HG03025 (cell line): ENCODE results near the gene ACSM5.
"Not testable (repeated sequence)": the region's sequence is repeated elsewhere in the genome, so short reads cannot be mapped to it uniquely, and the experiment has no call there.

Experiments
- ATAC-seq: cut with Tn5 transposase; IDR thresholded peaks from one replicate; pipeline ENCODE4 v1.9.1; 2021; ENCODE audit warnings: mild to moderate bottlenecking, moderate library complexity; ENCODE audit not compliant: unreplicated experiment, low FRiP score

Gene ACSM5

GRCh38 chr16:20398603-20399002, 10.7 kb upstream of the ACSM5 start:
- ATAC-seq, result no peak

- no peak for ATAC-seq
Observed at GRCh38 chr16:20399185-20399584, 10.1 kb upstream of the ACSM5 start.

- no peak for ATAC-seq
Observed at GRCh38 chr16:20401066-20401465, 8.3 kb upstream of the ACSM5 start.

- no peak for ATAC-seq
Observed at GRCh38 chr16:20401475-20402016, 7.8 kb upstream of the ACSM5 start.

- ATAC-seq, result no peak
Observed at GRCh38 chr16:20402651-20403050, 6.7 kb upstream of the ACSM5 start.

- ATAC-seq, result no peak
Observed at GRCh38 chr16:20404637-20405036, 4.7 kb upstream of the ACSM5 start, which contains the start of gene PDILT. Gene PDILT (minus strand): TSS chr16:20404737. CDS start chr16:20399300, 5,437 bp downstream.

- no peak for ATAC-seq
Observed at GRCh38 chr16:20410121-20410723, 888 bp downstream of the ACSM5 start.

- no peak for ATAC-seq
Observed at GRCh38 chr16:20411055-20411454, 1.7 kb downstream of the ACSM5 start.

GRCh38 chr16:20415541-20415940, 6.2 kb downstream of the ACSM5 start:
- ATAC-seq, result no peak

GRCh38 chr16:20419093-20419492, 9.8 kb downstream of the ACSM5 start:
- ATAC-seq, result not testable (repeated sequence)

- not testable (repeated sequence) for ATAC-seq
Observed at GRCh38 chr16:20421748-20422147, 12.4 kb downstream of the ACSM5 start.

GRCh38 chr16:20423772-20424128, 14.4 kb downstream of the ACSM5 start:
- not testable (repeated sequence) for ATAC-seq

GRCh38 chr16:20424129-20424866, 15.0 kb downstream of the ACSM5 start:
- no peak for ATAC-seq

- ATAC-seq, result not testable (repeated sequence)
Observed at GRCh38 chr16:20427401-20427797, 18.1 kb downstream of the ACSM5 start.

GRCh38 chr16:20429499-20429898, 20.2 kb downstream of the ACSM5 start:
- not testable (repeated sequence) for ATAC-seq

GRCh38 chr16:20430480-20430879, 21.1 kb downstream of the ACSM5 start:
- ATAC-seq, result not testable (repeated sequence)

GRCh38 chr16:20430948-20431347, 21.6 kb downstream of the ACSM5 start:
- ATAC-seq, result no peak

GRCh38 chr16:20438950-20439349, 29.6 kb downstream of the ACSM5 start:
- ATAC-seq, result not testable (repeated sequence)

- not testable (repeated sequence) for ATAC-seq
Observed at GRCh38 chr16:20439820-20440231, 30.5 kb downstream of the ACSM5 start.

- not testable (repeated sequence) for ATAC-seq
Observed at GRCh38 chr16:20440731-20441130, 31.4 kb downstream of the ACSM5 start.

- ATAC-seq, result no peak
Observed at GRCh38 chr16:20441191-20441590, 31.9 kb downstream of the ACSM5 start.

GRCh38 chr16:20441859-20442258, 32.5 kb downstream of the ACSM5 start:
- not testable (repeated sequence) for ATAC-seq
